ENCODE measurements around the gene FBXO8.

- TF ChIP-seq, protein P1, sequence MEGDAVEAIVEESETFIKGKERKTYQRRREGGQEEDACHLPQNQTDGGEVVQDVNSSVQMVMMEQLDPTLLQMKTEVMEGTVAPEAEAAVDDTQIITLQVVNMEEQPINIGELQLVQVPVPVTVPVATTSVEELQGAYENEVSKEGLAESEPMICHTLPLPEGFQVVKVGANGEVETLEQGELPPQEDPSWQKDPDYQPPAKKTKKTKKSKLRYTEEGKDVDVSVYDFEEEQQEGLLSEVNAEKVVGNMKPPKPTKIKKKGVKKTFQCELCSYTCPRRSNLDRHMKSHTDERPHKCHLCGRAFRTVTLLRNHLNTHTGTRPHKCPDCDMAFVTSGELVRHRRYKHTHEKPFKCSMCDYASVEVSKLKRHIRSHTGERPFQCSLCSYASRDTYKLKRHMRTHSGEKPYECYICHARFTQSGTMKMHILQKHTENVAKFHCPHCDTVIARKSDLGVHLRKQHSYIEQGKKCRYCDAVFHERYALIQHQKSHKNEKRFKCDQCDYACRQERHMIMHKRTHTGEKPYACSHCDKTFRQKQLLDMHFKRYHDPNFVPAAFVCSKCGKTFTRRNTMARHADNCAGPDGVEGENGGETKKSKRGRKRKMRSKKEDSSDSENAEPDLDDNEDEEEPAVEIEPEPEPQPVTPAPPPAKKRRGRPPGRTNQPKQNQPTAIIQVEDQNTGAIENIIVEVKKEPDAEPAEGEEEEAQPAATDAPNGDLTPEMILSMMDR (conservative IDR thresholded peaks at IDR 0.05; ENCODE audit: low read length), result no peak
- no peak for TF ChIP-seq EZH2phosphoT487 (IDR thresholded peaks at IDR 0.05; ENCODE audit: borderline replicate concordance, low read depth, low read length)
These were observed 27.7 kb downstream of the FBXO8 start for GRCh38 chr4:174255786-174256185.

Measured in OCI-LY7 (cell line).